ENCODE results near the gene TH. TPM values are rescaled to one million over a fixed set of nuclear protein-coding genes. Genes with fewer than 3 reads are reported as not detected.

The TH gene
- total and polyA plus RNA-seq, 2 of the 4 experiments (the other 2 are of a cell fraction) = 0.10 TPM; not detected in 1

GRCh38 chr11:2157294-2158040 is 14.1 kb downstream of the TH start:
- H2AFZ ChIP-seq (replicated peaks; ENCODE audit: low read length, poor library complexity) = no peak overlapping the region
- ChIA-PET CTCF (interaction anchor here (1.5 to 1.6 kb wide), 2 partner anchors 155 to 505 kb away, joined by 5 read pairs; no protein-coding TSS in a partner anchor), POLR2A (ENCODE audit: unreplicated experiment) (no interaction called here)
- no peak overlapping the region for H4K8ac ChIP-seq (ENCODE audit: low read depth in 2 of 2, low read length in 2 of 2)
- no peak overlapping the region for H3K9ac ChIP-seq (ENCODE audit: low read depth, low read length)
- no peak overlapping the region for H3K4me2 ChIP-seq (ENCODE audit: low read depth, low read length)
- no peak overlapping the region for H3K18ac ChIP-seq (ENCODE audit: low read depth, low read length)
- no peak overlapping the region for H2BK20ac ChIP-seq (ENCODE audit: low read depth, low read length)
- peaks cover 2% of the 10 kb centered on the region; the same call in 1 of the 2 replicates for H3K27me3 ChIP-seq (ENCODE audit: control insufficient read depth, insufficient read depth, low read length)
- no peak overlapping the region for H3K23ac ChIP-seq (ENCODE audit: low read depth, low read length)
- no peaks in the 10 kb centered on the region for H3K79me1 ChIP-seq (ENCODE audit: low read depth in 1 of 2, low read length in 2 of 2)
- intact Hi-C loops (cut with micrococcal nuclease) = loop anchor here (2.0 kb wide), 1 partner anchor 505 kb away; no protein-coding TSS in a partner anchor
- dilution Hi-C loops (cut with HindIII; ENCODE audit: low sequenced_read_pairs, unreplicated experiment) = no loop called here
- no peak overlapping the region for H4K91ac ChIP-seq (ENCODE audit: insufficient read depth, low read depth, low read length)
- no peak overlapping the region for H3K27ac ChIP-seq (ENCODE audit: insufficient read depth, low read length)
- no peak overlapping the region for H2AK9ac ChIP-seq (replicated peaks; ENCODE audit: low read depth, low read length, poor library complexity)
- no peaks in the 10 kb centered on the region for H3K36me3 ChIP-seq (ENCODE audit: control insufficient read depth, insufficient read depth, low read length)
- no peaks in the 10 kb centered on the region for H4K20me1 ChIP-seq (ENCODE audit: insufficient read depth, low read length)
- no peak overlapping the region for H3K4ac ChIP-seq (ENCODE audit: low read depth, low read length)
- no peak overlapping the region for H2BK15ac ChIP-seq (ENCODE audit: low read depth, low read length)
- no peaks in the 10 kb centered on the region for H3K4me1 ChIP-seq (ENCODE audit: control insufficient read depth, insufficient read depth, low read length)
- no peaks in the 10 kb centered on the region for H3K9me1 ChIP-seq (ENCODE audit: insufficient read depth, low read length)
- H2BK120ac ChIP-seq (ENCODE audit: low read depth, low read length) = no peak overlapping the region
- H3K56ac ChIP-seq (ENCODE audit: extremely low read depth, insufficient read depth, low read length) = no peak overlapping the region
- H3K4me3 ChIP-seq (ENCODE audit: insufficient read depth, low read depth, low read length) = no peak overlapping the region
- no peak overlapping the region for H4K5ac ChIP-seq (ENCODE audit: low read depth, low read length)
- ATAC-seq (ENCODE audit: low read depth) = no peak
- 56% methylated on average over 7 of the region's 18 CpGs; no CpG with 5 or more reads in 1 of the 2 experiments for WGBS, 2 experiments (ENCODE audit: extremely low coverage in 2 of 2, insufficient read length in 1 of 2)
- no peaks in the 10 kb centered on the region for H3K9me3 ChIP-seq (ENCODE audit: control insufficient read depth, insufficient read depth, low read length)
- DNase-seq = no peak
- in situ Hi-C loops (cut with MboI; ENCODE audit: low sequenced_read_pairs) = no loop called here
- no TSS peak for BruUV-seq (replicated peaks)
- no peak overlapping the region for H2BK5ac ChIP-seq (ENCODE audit: low read depth, low read length, poor library complexity, severe bottlenecking)
- no peak overlapping the region for H3K14ac ChIP-seq (replicated peaks; ENCODE audit: low read depth, low read length)
- H2AK5ac ChIP-seq (ENCODE audit: low read depth, low read length) = no peak overlapping the region
- no peak for TF ChIP-seq RAD21 (IDR thresholded peaks at IDR 0.05; ENCODE audit: low read length)
- TF ChIP-seq MAFK (IDR thresholded peaks at IDR 0.05; ENCODE audit: low read depth, low read length) = no peak
- no peak for TF ChIP-seq MXI1 (IDR thresholded peaks at IDR 0.05; ENCODE audit: borderline replicate concordance, low read depth, low read length)
- TF ChIP-seq ELK1 (IDR thresholded peaks at IDR 0.05; ENCODE audit: borderline replicate concordance, low read depth, low read length) = no peak
- no peak for TF ChIP-seq RFX5 (IDR thresholded peaks at IDR 0.05; ENCODE audit: low read depth, low read length)
- TF ChIP-seq USF2 (IDR thresholded peaks at IDR 0.05; ENCODE audit: low read depth, low read length) = no peak
- no peak for TF ChIP-seq BHLHE40 (IDR thresholded peaks at IDR 0.05; ENCODE audit: low read depth, low read length)
- TF ChIP-seq CEBPB (IDR thresholded peaks at IDR 0.05; ENCODE audit: low read depth, low read length) = no peak
- no peak for TF ChIP-seq NFE2L2 (IDR thresholded peaks at IDR 0.05; ENCODE audit: low read depth, low read length)
- no peak for TF ChIP-seq CTCF (conservative IDR thresholded peaks at IDR 0.05; ENCODE audit: low read depth, low read length)
- no peak for TF ChIP-seq SMC3 (IDR thresholded peaks at IDR 0.05; ENCODE audit: low read depth, low read length)
- no peak for TF ChIP-seq RCOR1 (IDR thresholded peaks at IDR 0.05; ENCODE audit: insufficient replicate concordance, low read length)
- TF ChIP-seq POLR2A (IDR thresholded peaks at IDR 0.05; ENCODE audit: low read depth, low read length) = no peak
- no peak for TF ChIP-seq MAZ (IDR thresholded peaks at IDR 0.05; ENCODE audit: borderline replicate concordance, low read depth, low read length)
- no peak for TF ChIP-seq FOS (IDR thresholded peaks at IDR 0.05; ENCODE audit: low read depth, low read length)
